Subcutaneous abdominal adipose tissue (tissue), 5 donors: ENCODE measurements around the gene TLL1.
A peak's percentile ranks its signal among the peaks of the same experiment; 100 is the strongest.

Experiments used
- H3K27ac ChIP-seq: one replicate; pipeline ENCODE4 v1.7.0; 2013; ENCODE audit warnings: low read depth, mild to moderate bottlenecking, inconsistent platforms, low read length, moderate library complexity
- H3K27me3 ChIP-seq, 5 donors: one replicate each; pipeline ENCODE4 v1.7.0; 2013; ENCODE audit warnings: low read length in 5 of 5, inconsistent platforms in 1 of 5; ENCODE audit not compliant: control insufficient read depth in 5 of 5, insufficient read depth in 4 of 5
- H3K36me3 ChIP-seq, 5 donors: one replicate each; pipeline ENCODE4 v1.7.0; 2013; ENCODE audit warnings: low read length in 5 of 5; ENCODE audit not compliant: control insufficient read depth in 5 of 5, insufficient read depth in 5 of 5
- H3K4me1 ChIP-seq, 5 donors: one replicate each; pipeline ENCODE4 v1.7.0; 2013; ENCODE audit warnings: low read length in 5 of 5, mild to moderate bottlenecking in 3 of 5, moderate library complexity in 1 of 5; ENCODE audit not compliant: control insufficient read depth in 5 of 5, insufficient read depth in 5 of 5
- H3K4me3 ChIP-seq, 5 donors: one replicate each; pipeline ENCODE4 v1.7.0; 2013; ENCODE audit warnings: low read length in 5 of 5, low read depth in 1 of 5
- H3K9ac ChIP-seq, 5 donors: one replicate each; pipeline ENCODE4 v1.7.0; 2013; ENCODE audit warnings: low read length in 5 of 5, mild to moderate bottlenecking in 4 of 5, moderate library complexity in 3 of 5
- H3K9me3 ChIP-seq, 5 donors: one replicate each; pipeline ENCODE4 v1.7.0; 2013; ENCODE audit warnings: low read length in 5 of 5; ENCODE audit not compliant: control insufficient read depth in 5 of 5
- donor health status: healthy.
- donor health status: healthy.
- donor health status: healthy.
- donor health status: healthy.
- donor health status: healthy.

Gene TLL1

DNA sequence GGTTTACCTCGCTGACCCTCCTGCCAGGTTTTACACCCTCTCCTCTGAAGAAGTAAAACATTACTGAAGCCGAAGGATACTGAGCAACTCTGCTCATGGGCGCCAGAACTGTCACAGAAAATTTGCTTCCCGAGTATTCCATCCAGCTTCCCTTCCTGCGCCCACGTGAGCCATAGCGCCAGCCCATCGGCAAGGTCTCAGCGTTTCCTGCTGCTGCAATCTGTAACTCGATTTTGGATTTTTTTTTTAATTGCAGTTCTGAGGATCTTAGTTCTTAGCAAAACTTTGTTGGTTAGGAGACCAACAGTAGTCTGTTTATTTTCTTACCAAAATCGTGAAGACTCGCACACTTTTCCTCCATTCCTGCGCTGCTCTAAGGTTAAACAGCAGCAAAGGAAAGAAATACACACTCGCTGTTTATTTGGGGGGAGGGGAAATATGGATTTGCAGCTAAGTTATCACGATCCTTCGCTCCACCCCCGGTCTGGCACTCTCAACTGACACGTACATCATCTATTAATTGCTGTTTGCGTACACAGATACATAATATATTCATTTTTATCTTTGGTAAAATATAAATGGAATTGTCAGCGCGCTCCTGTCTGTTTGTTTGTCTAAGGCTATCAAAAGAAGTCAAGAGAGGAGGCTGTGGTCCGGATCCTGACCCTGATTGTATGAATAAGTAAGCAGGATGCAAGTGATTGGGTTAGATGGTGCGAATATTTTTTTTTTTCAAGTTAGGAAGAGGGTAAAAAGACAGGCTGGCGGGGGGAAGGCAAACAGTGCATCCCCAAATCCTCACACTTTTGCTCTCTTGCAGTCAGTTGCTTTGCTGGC is at the start of gene TLL1:
TSS of gene TLL1 (plus strand) at position 777 of the 837 bp plus-strand sequence. CDS start 668 bp downstream, outside the sequence.
- peak within 1 kb of the TSS; percentile 72 to 77 (median 73) for H3K4me3 ChIP-seq
- no peaks in the 10 kb centered on the region for H3K9me3 ChIP-seq
- H3K36me3 ChIP-seq, result no peaks in the 10 kb centered on the region
- peak within 1 kb of the TSS in 3 of 5 donors; percentile 38 to 68 (median 49) for H3K9ac ChIP-seq
- H3K27me3 ChIP-seq, result peaks cover 0 to 19% (median 8%) of the 10 kb centered on the region in 5 donors
- peaks cover 0 to 29% (median 28%) of the 10 kb centered on the region in 5 donors for H3K4me1 ChIP-seq
- H3K27ac ChIP-seq, result no peak within 1 kb of the TSS

- no peak overlapping the region for H3K9ac ChIP-seq
- H3K4me3 ChIP-seq, result no peak overlapping the region
These were observed 46.9 kb upstream of the TLL1 start for GRCh38 chr4:165826166-165826565.

GRCh38 chr4:165827018-165827417 is 46.0 kb upstream of the TLL1 start:
- H3K27ac ChIP-seq, result no peak overlapping the region
- no peaks in the 10 kb centered on the region for H3K4me1 ChIP-seq
- H3K4me3 ChIP-seq, result no peak overlapping the region
- H3K27me3 ChIP-seq, result no peaks in the 10 kb centered on the region
- no peak overlapping the region for H3K9ac ChIP-seq
- no peaks in the 10 kb centered on the region for H3K9me3 ChIP-seq
- no peaks in the 10 kb centered on the region for H3K36me3 ChIP-seq

More at GRCh38 chr4:165826166-165826565, 46.9 kb upstream of the TLL1 start:
- H3K36me3 ChIP-seq, result no peaks in the 10 kb centered on the region
- no peak overlapping the region for H3K27ac ChIP-seq
- H3K9me3 ChIP-seq, result no peaks in the 10 kb centered on the region
- no peaks in the 10 kb centered on the region for H3K27me3 ChIP-seq
- no peaks in the 10 kb centered on the region for H3K4me1 ChIP-seq

DNA sequence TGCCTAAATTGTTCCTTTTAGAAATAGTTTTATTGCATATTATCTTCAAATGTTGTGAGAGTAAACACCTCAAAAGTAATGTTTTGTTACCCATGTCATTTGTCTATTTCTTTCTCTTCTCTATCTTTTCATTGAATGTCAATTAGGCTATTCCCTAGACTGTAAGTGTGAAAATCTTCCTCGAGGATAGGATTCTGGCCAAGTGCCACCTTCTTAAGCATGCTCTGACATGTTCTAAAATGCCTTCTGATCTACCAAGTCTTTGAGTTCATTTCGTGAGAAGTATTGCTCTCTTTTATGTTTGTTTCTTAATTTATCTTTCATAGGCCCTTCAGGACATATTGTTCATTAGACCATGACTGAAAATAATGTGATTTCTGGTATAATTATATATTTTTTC is 44.1 kb upstream of the TLL1 start:
- Histone ChIP-seq H3K4me1 (no peaks in the 10 kb centered on the region), H3K4me3 (no peak overlapping the region), H3K27ac (no peak overlapping the region), H3K9me3 (no peaks in the 10 kb centered on the region), H3K27me3 (no peaks in the 10 kb centered on the region), H3K9ac (no peak overlapping the region), H3K36me3 (no peaks in the 10 kb centered on the region)

DNA sequence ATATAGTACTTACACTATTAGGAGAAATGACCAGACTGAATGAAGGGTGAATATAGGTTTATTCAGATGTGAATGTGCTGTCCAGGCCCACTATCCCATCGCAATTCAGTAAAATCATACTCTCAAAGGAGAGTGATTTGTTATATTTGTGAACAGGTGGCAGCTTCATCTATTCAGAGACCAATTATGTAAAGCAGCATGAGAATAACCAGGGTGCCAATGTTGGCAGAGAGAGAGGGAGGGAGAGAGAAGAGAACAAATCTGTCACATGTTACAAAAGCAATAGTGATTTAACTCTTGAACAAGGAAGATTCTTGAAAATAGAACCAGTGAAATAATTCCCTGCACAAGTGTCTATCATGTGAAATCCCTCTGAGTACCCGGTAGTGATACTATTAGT is 38.9 kb upstream of the TLL1 start:
- H3K9ac ChIP-seq, result no peak overlapping the region
- peaks cover 0 to 1% (median 0%) of the 10 kb centered on the region in 5 donors for H3K4me1 ChIP-seq
- no peaks in the 10 kb centered on the region for H3K36me3 ChIP-seq

DNA sequence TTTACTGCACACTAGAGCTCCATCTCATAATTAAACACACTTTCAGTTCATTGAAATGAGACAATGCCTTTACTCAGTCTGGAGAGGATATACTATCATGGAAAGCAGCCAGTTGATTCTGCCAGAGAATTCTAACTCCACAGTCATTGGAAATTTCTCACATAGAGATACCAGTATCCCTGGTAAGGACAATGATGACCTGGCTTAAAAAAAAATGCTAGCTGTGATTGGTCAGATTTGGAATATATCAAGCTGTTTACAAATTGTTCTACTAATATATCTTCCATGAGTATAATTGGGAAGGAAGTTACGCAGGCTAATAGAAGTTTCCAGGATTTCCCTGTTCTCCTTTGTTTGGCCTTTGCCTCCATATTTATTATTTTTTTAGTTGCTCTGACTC is 34.5 kb upstream of the TLL1 start:
- Histone ChIP-seq H3K9me3 (no peaks in the 10 kb centered on the region), H3K4me1 (peaks cover 0 to 10% (median 0%) of the 10 kb centered on the region in 5 donors), H3K9ac (no peak overlapping the region), H3K36me3 (no peaks in the 10 kb centered on the region), H3K27me3 (no peaks in the 10 kb centered on the region), H3K4me3 (no peak overlapping the region), H3K27ac (no peak overlapping the region)

More for the DNA sequence above, 38.9 kb upstream of the TLL1 start:
- no peaks in the 10 kb centered on the region for H3K9me3 ChIP-seq
- H3K27me3 ChIP-seq, result no peaks in the 10 kb centered on the region
- no peak overlapping the region for H3K27ac ChIP-seq
- no peak overlapping the region for H3K4me3 ChIP-seq

GRCh38 chr4:165839615-165840333 is 33.3 kb upstream of the TLL1 start:
- H3K4me3 ChIP-seq, result no peak overlapping the region
- H3K9me3 ChIP-seq, result no peaks in the 10 kb centered on the region
- peaks cover 0 to 10% (median 0%) of the 10 kb centered on the region in 5 donors for H3K4me1 ChIP-seq
- peak overlapping the region; percentile 56 for H3K27ac ChIP-seq
- no peaks in the 10 kb centered on the region for H3K36me3 ChIP-seq
- H3K9ac ChIP-seq, result no peak overlapping the region
- no peaks in the 10 kb centered on the region for H3K27me3 ChIP-seq

- Histone ChIP-seq H3K4me1 (peaks cover 0 to 10% (median 0%) of the 10 kb centered on the region in 5 donors), H3K9me3 (no peaks in the 10 kb centered on the region), H3K9ac (no peak overlapping the region), H3K27ac (no peak overlapping the region), H3K36me3 (no peaks in the 10 kb centered on the region), H3K4me3 (no peak overlapping the region), H3K27me3 (no peaks in the 10 kb centered on the region)
These were observed 30.4 kb upstream of the TLL1 start for GRCh38 chr4:165842684-165843083.

GRCh38 chr4:165844161-165844560 is 28.9 kb upstream of the TLL1 start:
- H3K27ac ChIP-seq, result no peak overlapping the region
- H3K4me1 ChIP-seq, result peaks cover 0 to 9% (median 0%) of the 10 kb centered on the region in 5 donors
- H3K27me3 ChIP-seq, result no peaks in the 10 kb centered on the region
- no peaks in the 10 kb centered on the region for H3K9me3 ChIP-seq
- H3K36me3 ChIP-seq, result no peaks in the 10 kb centered on the region
- no peak overlapping the region for H3K9ac ChIP-seq
- no peak overlapping the region for H3K4me3 ChIP-seq

GRCh38 chr4:165851256-165851655 is 21.8 kb upstream of the TLL1 start:
- H3K9me3 ChIP-seq, result no peaks in the 10 kb centered on the region
- no peaks in the 10 kb centered on the region for H3K4me1 ChIP-seq
- no peaks in the 10 kb centered on the region for H3K36me3 ChIP-seq
- no peak overlapping the region for H3K27ac ChIP-seq
- no peaks in the 10 kb centered on the region for H3K27me3 ChIP-seq
- H3K4me3 ChIP-seq, result no peak overlapping the region
- no peak overlapping the region for H3K9ac ChIP-seq
